IgD-negative memory B cell (primary cell): ENCODE data around the gene ZNF396. TPM values are rescaled to one million over a fixed set of nuclear protein-coding genes. Genes with fewer than 3 reads are reported as not detected.
A peak's percentile ranks its signal among the peaks of the same experiment; 100 is the strongest.

Experiments used
- H3K27ac Mint-ChIP-seq, 3 donors: one replicate each; pipeline ENCODE4 v1.8.0; 2020 to 2022; ENCODE audit warnings: mild to moderate bottlenecking in 3 of 3, mixed read lengths in 3 of 3, moderate library complexity in 1 of 3
- H3K27me3 Mint-ChIP-seq: one replicate; pipeline ENCODE4 v1.8.0; 2021; ENCODE audit warnings: mixed read lengths
- H3K36me3 Mint-ChIP-seq: one replicate; pipeline ENCODE4 v1.8.0; 2020; ENCODE audit warnings: mild to moderate bottlenecking, mixed read lengths
- H3K4me1 Mint-ChIP-seq, 3 donors: one replicate each; pipeline ENCODE4 v1.8.0; 2020 to 2022; ENCODE audit warnings: mixed read lengths in 3 of 3, mild to moderate bottlenecking in 1 of 3
- H3K4me3 Mint-ChIP-seq, 4 donors: one replicate each; pipeline ENCODE4 v1.8.0; 2020 to 2022; ENCODE audit warnings: mild to moderate bottlenecking in 4 of 4, mixed read lengths in 4 of 4, moderate library complexity in 3 of 4
- H3K9me3 Mint-ChIP-seq, 3 donors: one replicate each; pipeline ENCODE4 v1.8.0; 2020 to 2021; ENCODE audit warnings: mixed read lengths in 3 of 3, mild to moderate bottlenecking in 1 of 3
- polyA plus RNA-seq: library from polyadenylated mRNA; unstranded; fragments of 300-500 nt; fragmentation: Illumina TruSeq; gene quantifications from one replicate; pipeline ENCODE4 v1.2.3, GENCODE V29; 2021

Gene ZNF396
- polyA plus RNA-seq, 1 donor from 2014 or later = 1.5 TPM

DNA sequence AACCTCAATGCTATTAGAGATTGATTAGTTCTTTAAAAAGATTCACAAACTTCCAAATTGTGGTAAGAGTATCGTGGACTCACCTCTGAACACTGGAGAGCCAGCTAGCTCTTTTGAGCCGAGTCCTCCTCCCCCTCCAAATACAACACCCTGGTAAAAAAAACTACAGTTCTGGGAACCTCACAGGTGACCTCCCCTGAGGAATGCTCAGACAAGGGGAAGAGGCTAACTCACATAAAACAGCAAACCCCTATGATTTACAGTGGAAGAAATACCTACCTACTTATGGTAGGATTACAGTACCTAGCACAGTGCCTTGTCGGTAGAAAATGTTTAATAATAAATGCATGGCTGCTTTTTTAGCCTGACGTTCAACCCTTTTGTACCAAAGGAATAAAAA is 41.3 kb downstream of the ZNF396 start:
- H3K27me3 Mint-ChIP-seq = no peaks in the 10 kb centered on the region
- no peak overlapping the region for H3K27ac Mint-ChIP-seq
- peaks cover 20% of the 10 kb centered on the region for H3K36me3 Mint-ChIP-seq
- H3K4me3 Mint-ChIP-seq = no peak overlapping the region
- peaks cover 5 to 25% (median 19%) of the 10 kb centered on the region in 3 donors for H3K4me1 Mint-ChIP-seq
- H3K9me3 Mint-ChIP-seq = peaks cover 0 to 1% (median 0%) of the 10 kb centered on the region in 3 donors

DNA sequence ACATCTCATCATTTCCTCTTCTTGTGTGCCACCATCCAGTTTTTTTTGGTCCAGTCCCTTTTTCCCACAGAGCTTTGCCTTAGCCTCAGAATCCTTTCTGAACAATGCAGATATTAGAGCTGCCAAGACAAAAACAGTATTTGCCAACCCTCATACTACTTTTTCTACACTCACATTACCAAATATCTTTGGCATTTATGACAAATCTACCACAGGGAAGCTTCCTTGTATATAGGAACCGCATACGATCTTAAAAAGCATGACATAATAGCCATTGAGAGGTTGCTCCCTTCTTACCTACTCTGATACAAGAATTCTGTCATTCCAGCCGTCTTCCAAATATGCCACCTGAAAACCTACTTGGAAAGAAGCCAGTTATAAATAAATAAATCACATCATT is 42.3 kb downstream of the ZNF396 start:
- Mint-ChIP-seq H3K4me1 (peaks cover 4 to 25% (median 14%) of the 10 kb centered on the region in 3 donors), H3K27ac (peak overlapping the region in 1 of 3 donors; percentile 55), H3K36me3 (peaks cover 20% of the 10 kb centered on the region), H3K4me3 (no peak overlapping the region), H3K9me3 (peaks cover 0 to 1% (median 0%) of the 10 kb centered on the region in 3 donors), H3K27me3 (no peaks in the 10 kb centered on the region)

DNA sequence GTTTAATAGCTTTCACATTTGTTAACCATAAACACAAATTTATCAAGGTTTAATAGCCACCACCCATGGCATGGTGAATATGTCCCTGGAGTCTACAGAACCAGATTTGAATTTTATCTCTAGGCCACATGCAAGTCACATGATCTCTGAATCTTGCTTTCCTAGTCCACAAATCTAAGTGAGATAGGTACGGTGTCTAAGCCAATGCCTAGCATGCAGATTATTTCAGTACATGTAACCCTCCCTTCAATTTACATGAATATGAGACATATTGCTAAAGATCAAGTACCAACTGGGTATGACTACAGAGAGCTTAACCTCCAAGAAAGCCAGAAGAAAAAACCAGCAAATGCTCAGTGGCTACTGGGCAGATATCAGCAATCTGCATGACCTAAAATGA is 42.9 kb downstream of the ZNF396 start:
- peaks cover 0 to 1% (median 0%) of the 10 kb centered on the region in 3 donors for H3K9me3 Mint-ChIP-seq
- no peak overlapping the region for H3K4me3 Mint-ChIP-seq
- peaks cover 20% of the 10 kb centered on the region for H3K36me3 Mint-ChIP-seq
- H3K4me1 Mint-ChIP-seq = peaks cover 3 to 19% (median 11%) of the 10 kb centered on the region in 3 donors
- no peak overlapping the region for H3K27ac Mint-ChIP-seq
- H3K27me3 Mint-ChIP-seq = no peaks in the 10 kb centered on the region

DNA sequence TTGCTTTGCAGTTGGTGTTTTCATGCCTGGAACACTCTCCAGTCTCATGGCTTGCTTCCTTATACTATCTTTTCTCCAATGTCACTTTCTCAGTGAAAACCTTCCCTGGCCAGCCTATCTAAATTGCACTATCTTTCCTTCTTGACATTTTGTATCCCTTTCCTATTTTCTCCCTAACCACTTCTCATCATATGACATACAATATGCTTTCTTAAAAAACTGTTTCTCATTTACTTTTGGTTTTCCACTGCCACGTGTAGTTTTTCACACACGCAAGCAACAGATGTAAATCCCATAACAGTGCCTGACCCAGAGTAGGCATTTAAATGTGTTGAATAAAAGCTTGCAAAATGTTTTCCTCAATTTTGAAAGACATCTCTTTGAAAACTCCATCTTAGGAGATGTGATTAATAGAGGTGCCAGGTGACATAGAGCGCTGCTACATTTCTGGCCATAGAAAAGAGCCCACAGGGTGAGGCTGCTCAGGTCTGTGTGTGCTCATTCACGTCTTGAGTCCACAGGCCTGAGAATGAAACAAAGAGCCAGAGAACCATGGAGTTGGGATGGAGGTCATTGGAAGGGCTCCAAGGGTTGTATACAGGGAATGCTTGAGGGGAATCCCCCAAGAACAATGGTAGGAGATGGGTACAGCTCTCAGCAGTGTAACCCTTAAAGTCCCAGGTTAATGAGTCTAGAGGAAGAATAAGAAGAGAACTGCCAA is 45.6 kb downstream of the ZNF396 start:
- Mint-ChIP-seq H3K36me3 (peaks cover 17% of the 10 kb centered on the region), H3K27ac (no peak overlapping the region), H3K9me3 (peaks cover 0 to 8% (median 1%) of the 10 kb centered on the region in 3 donors), H3K4me1 (peaks cover 0 to 5% (median 1%) of the 10 kb centered on the region in 3 donors), H3K27me3 (no peaks in the 10 kb centered on the region), H3K4me3 (no peak overlapping the region)

DNA sequence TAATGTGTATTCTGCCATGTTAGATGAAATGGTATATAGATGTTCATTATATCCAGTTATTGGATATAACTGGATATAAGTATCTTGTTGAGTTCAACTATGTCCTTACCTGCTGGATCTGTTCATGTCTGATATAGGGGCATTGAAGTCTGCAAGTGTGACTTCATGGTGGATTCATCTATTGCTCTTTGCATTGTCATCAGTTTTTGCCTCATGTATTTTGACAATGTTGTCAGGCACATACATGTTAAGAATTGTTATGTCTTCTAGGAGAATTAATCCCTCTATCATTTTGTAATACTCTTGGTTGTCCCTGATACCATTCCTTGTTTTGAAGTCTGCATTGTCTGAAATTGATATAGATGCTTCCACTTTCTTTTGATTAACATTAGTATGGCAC is 48.3 kb downstream of the ZNF396 start:
- Mint-ChIP-seq H3K9me3 (peaks cover 0 to 8% (median 1%) of the 10 kb centered on the region in 3 donors), H3K27me3 (no peaks in the 10 kb centered on the region), H3K4me1 (peaks cover 0 to 1% (median 0%) of the 10 kb centered on the region in 3 donors), H3K36me3 (peaks cover 6% of the 10 kb centered on the region), H3K4me3 (no peak overlapping the region), H3K27ac (no peak overlapping the region)

DNA sequence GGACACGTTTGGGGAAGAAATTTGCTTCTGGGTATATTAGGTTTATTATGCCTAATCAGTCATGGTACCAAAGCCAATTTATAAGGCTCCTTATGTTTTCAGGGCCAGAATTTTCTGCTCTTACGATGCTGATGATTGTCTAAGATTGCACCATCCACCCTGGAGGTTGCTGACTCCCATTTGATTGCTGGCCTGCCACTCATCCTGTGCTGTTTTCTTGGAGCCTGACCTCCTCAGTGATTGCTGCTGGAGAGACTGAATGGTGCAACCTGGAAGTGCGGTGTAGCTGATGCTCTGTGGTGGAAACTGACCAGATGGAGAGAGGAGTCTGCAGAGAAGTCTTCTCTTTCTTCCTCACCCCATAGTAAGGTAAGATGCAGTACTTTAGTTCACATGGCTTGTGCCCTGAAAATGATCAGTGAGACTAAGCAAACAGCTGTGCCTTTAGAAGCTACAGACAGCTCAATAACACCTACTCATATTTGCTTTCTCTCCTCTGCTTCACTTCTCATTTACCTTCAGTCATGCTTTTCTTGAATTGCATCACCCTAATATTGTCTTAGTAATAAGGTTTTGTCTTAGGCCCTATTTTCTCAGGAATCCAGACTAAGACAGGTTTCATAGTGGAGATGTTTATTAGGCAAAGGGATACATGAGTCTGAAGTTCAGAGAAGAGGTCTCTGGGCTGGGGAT is 50.3 kb downstream of the ZNF396 start:
- H3K36me3 Mint-ChIP-seq = peaks cover 2% of the 10 kb centered on the region
- peaks cover 0 to 8% (median 0%) of the 10 kb centered on the region in 3 donors for H3K9me3 Mint-ChIP-seq
- no peaks in the 10 kb centered on the region for H3K4me1 Mint-ChIP-seq
- no peak overlapping the region for H3K4me3 Mint-ChIP-seq
- H3K27ac Mint-ChIP-seq = no peak overlapping the region
- H3K27me3 Mint-ChIP-seq = no peaks in the 10 kb centered on the region

DNA sequence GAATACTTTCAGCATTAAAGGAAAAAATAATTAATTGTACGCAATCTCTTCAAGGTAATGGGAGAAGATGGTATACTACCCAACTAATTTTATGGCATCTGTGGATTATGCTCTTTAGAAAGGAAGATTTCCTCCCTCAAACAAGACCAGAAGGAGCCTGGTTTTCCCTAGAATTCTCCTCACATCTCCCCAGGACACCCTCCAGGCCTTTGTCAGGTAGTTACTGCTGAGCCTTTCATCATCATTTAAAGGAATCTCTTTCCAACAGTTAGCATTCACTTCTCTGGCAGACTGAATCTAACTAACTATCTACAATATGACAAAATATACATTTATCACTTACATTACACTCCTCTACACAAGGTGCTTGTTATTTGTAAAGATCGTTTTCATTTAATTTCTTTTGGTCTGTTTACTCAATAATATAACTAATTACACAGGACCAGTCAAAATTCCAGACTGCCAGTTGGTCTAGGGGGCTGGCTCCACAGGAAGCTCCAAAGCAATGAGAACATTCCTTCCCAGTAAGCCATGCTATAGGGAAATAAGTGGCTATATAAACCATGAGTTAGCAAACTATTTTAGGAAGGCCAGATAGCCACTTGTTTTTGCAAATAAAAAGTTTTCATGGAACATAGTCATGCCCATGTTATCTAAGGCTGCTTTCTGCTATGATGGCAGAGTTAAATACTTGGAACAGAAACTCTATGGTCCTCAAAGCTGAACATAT is 52.0 kb downstream of the ZNF396 start:
- Mint-ChIP-seq H3K27me3 (no peaks in the 10 kb centered on the region), H3K27ac (no peak overlapping the region), H3K9me3 (peaks cover 0 to 8% (median 0%) of the 10 kb centered on the region in 3 donors), H3K4me1 (no peaks in the 10 kb centered on the region), H3K4me3 (no peak overlapping the region), H3K36me3 (peaks cover 2% of the 10 kb centered on the region)

DNA sequence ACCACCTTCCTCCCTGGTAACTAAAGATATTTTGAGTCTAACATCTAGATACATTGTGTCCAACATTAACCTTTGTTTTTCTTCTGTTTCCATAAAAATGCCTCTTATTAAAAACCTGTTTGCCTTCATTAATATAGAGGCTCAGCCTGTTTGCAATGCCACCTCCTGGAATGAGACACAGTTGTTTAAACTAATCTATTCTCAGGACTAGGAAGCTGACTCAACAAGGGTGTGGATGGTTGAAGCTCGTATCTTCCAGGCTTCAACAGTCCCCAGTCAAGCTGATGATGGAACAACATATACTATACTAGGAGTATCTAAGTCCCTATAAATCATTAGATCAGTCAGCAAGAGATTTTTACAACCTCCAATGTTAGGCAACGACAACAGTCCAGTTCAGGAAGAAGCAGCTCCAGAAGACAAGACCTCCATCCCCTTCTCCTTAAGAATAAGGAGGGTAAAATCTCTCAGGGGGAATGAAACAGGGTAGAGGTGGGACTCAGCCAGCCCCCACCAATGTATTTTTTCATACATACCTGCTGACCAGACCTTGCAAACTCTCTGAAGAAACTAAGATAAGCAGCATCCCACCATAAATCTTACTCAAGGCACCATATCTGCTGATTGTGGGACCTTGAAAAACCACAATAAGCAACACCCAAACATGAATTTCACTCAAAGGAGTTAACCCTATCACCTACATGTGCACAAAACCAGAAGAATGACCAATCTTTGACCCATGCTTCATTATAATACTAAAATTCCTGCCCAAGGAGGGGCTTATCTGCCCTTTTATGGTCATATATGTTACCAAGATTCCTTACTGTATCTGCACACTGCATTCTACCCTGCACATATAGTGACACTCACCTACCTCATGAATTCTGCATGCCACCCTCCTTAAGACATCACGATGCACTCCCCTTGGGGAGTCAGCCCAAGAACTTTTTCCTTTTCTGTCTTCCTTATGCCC is 54.4 kb downstream of the ZNF396 start:
- Mint-ChIP-seq H3K9me3 (peaks cover 0 to 1% (median 0%) of the 10 kb centered on the region in 3 donors), H3K4me3 (no peak overlapping the region), H3K4me1 (no peaks in the 10 kb centered on the region), H3K27me3 (no peaks in the 10 kb centered on the region), H3K36me3 (peaks cover 2% of the 10 kb centered on the region), H3K27ac (no peak overlapping the region)

Other genes starting within 250 kb of the ZNF396 start
- gene ZNF397, start 136.3 kb downstream of the ZNF396 start, polyA plus RNA-seq = 13.0 TPM
- 4.8 TPM for gene ZSCAN30, start 87.1 kb downstream of the ZNF396 start, polyA plus RNA-seq
- 86.9 TPM for gene ZNF24, start 32.9 kb downstream of the ZNF396 start, polyA plus RNA-seq
- 28.2 TPM for gene INO80C, start 120.6 kb upstream of the ZNF396 start, polyA plus RNA-seq
- gene GALNT1, start 204.4 kb upstream of the ZNF396 start, polyA plus RNA-seq = 15.5 TPM